Natural killer cell (primary cell): ENCODE results near the gene PLEKHG3. TPM values are rescaled to one million over a fixed set of nuclear protein-coding genes. Genes with fewer than 3 reads are reported as not detected.

Experiments used
- ATAC-seq, 3 donors: fragments of 150-1000 bp in 2 of 3; fragments of 200-7000 bp in 1 of 3; cut with Tn5 transposase; 1 replicate in 1 of 3; 2 replicates in 2 of 3; pipeline ENCODE4 v1.10.0; 2021; ENCODE audit warnings: mild to moderate bottlenecking in 2 of 3, moderate library complexity in 2 of 3
- DNase-seq, 2 donors: peaks; one replicate each; pipeline versions ENCODE4 v3.0.0 to v3.0.0-alpha.2; 2013 to 2021; ENCODE audit warnings: mixed read lengths in 1 of 2
- H3K27ac ChIP-seq: one replicate; pipeline ENCODE4 v1.5.1; 2013; ENCODE audit warnings: mild to moderate bottlenecking, low read length
- H3K27me3 ChIP-seq: one replicate; pipeline ENCODE4 v1.6.1; 2013; ENCODE audit warnings: low read length; ENCODE audit not compliant: control insufficient read depth, insufficient read depth
- H3K36me3 ChIP-seq: one replicate; pipeline ENCODE4 v1.6.1; 2013; ENCODE audit warnings: low read length; ENCODE audit not compliant: control insufficient read depth, insufficient read depth
- H3K4me1 ChIP-seq: one replicate; pipeline ENCODE4 v1.6.1; 2013; ENCODE audit warnings: low read length; ENCODE audit not compliant: control insufficient read depth, insufficient read depth
- H3K4me3 ChIP-seq: one replicate; pipeline ENCODE4 v1.5.1; 2013; ENCODE audit warnings: low read length
- H3K9me3 ChIP-seq: one replicate; pipeline ENCODE4 v1.6.1; 2013; ENCODE audit warnings: low read length; ENCODE audit not compliant: control insufficient read depth, insufficient read depth
- H3K27ac Mint-ChIP-seq, 2 donors: one replicate each; pipeline ENCODE4 v1.8.0; 2022; ENCODE audit warnings: mild to moderate bottlenecking in 2 of 2, mixed read lengths in 2 of 2, moderate library complexity in 1 of 2
- H3K27me3 Mint-ChIP-seq, 2 donors: one replicate each; pipeline ENCODE4 v1.8.0; 2022; ENCODE audit warnings: low read depth in 2 of 2, mixed read lengths in 2 of 2
- H3K36me3 Mint-ChIP-seq: one replicate; pipeline ENCODE4 v1.8.0; 2022; ENCODE audit warnings: mixed read lengths
- H3K4me1 Mint-ChIP-seq, 2 donors: one replicate each; pipeline ENCODE4 v1.8.0; 2022; ENCODE audit warnings: mixed read lengths in 2 of 2
- H3K4me3 Mint-ChIP-seq: one replicate; pipeline ENCODE4 v1.8.0; 2022; ENCODE audit warnings: mild to moderate bottlenecking, moderate library complexity, mixed read lengths
- H3K9me3 Mint-ChIP-seq, 2 donors: one replicate each; pipeline ENCODE4 v1.8.0; 2022; ENCODE audit warnings: mixed read lengths in 2 of 2
- CTCF ChIP-seq: fragments of 200-600 bp; IDR thresholded peaks from one replicate; pipeline ENCODE4 v1.8.0; 2022; ENCODE audit warnings: antibody characterized with exemption
- WGBS: methylation state at CpG from one replicate; pipeline ENCODE4 v1.1.7; 2013; ENCODE audit warnings: missing lambda C conversion rate; ENCODE audit not compliant: insufficient coverage; 5-methylcytosine and 5-hydroxymethylcytosine counted together
- intact Hi-C: fragments of 100-400 bp; cut with micrococcal nuclease; formaldehyde crosslinking; loops from one replicate; pipeline ENCODE4 v1.14.2; 2022
- total RNA-seq, 4 donors: library from RNA; stranded (reverse); fragments of 120-200 nt in 1 of 4; gene quantifications; one replicate each; pipeline versions ENCODE4 v1.2.3 to v1.2.4, GENCODE V29; 2013 to 2022

PLEKHG3 gene
- total RNA-seq, 3 donors from 2014 or later (not counting 1 experiment from before 2014, with no cell fraction given): 184 to 285 (median 225) TPM

GRCh38 chr14:64795921-64796320 lies 91.7 kb downstream of the PLEKHG3 start:
- H3K4me1 Mint-ChIP-seq: no peaks in the 10 kb centered on the region
- no peaks in the 10 kb centered on the region for H3K9me3 Mint-ChIP-seq
- no peak overlapping the region for H3K27ac ChIP-seq
- no peak for TF ChIP-seq CTCF
- no peak overlapping the region for H3K4me3 ChIP-seq
- no peaks in the 10 kb centered on the region for H3K9me3 ChIP-seq
- no peaks in the 10 kb centered on the region for H3K4me1 ChIP-seq
- H3K27ac Mint-ChIP-seq: no peak overlapping the region
- no peak overlapping the region for H3K4me3 Mint-ChIP-seq
- intact Hi-C loops: no loop called here
- 84% methylated on average over 3 of the region's 3 CpGs for WGBS
- ATAC-seq (no peak), DNase-seq (no peak)
- H3K36me3 Mint-ChIP-seq: no peaks in the 10 kb centered on the region
- no peaks in the 10 kb centered on the region for H3K27me3 ChIP-seq
- no peaks in the 10 kb centered on the region for H3K36me3 ChIP-seq
- peaks cover 0 to 2% of the 10 kb centered on the region in 2 donors for H3K27me3 Mint-ChIP-seq

GRCh38 chr14:64796369-64796768 lies 92.1 kb downstream of the PLEKHG3 start:
- Mint-ChIP-seq H3K4me1 (no peaks in the 10 kb centered on the region), H3K27ac (no peak overlapping the region), H3K27me3 (peaks cover 0 to 2% of the 10 kb centered on the region in 2 donors), H3K9me3 (no peaks in the 10 kb centered on the region), H3K4me3 (no peak overlapping the region), H3K36me3 (no peaks in the 10 kb centered on the region)
- H3K4me3 ChIP-seq: no peak overlapping the region
- DNase-seq (no peak), ATAC-seq (no peak)
- H3K4me1 ChIP-seq: no peaks in the 10 kb centered on the region
- H3K9me3 ChIP-seq: no peaks in the 10 kb centered on the region
- intact Hi-C loops: no loop called here
- no peak for TF ChIP-seq CTCF
- H3K27ac ChIP-seq: no peak overlapping the region
- H3K27me3 ChIP-seq: no peaks in the 10 kb centered on the region
- 93% methylated on average over 11 of the region's 11 CpGs for WGBS
- H3K36me3 ChIP-seq: no peaks in the 10 kb centered on the region

- Mint-ChIP-seq H3K4me1 (no peaks in the 10 kb centered on the region), H3K9me3 (no peaks in the 10 kb centered on the region), H3K4me3 (no peak overlapping the region), H3K27ac (no peak overlapping the region), H3K27me3 (peaks cover 0 to 2% of the 10 kb centered on the region in 2 donors), H3K36me3 (no peaks in the 10 kb centered on the region)
- H3K27me3 ChIP-seq: no peaks in the 10 kb centered on the region
- no peak for TF ChIP-seq CTCF
- no peaks in the 10 kb centered on the region for H3K9me3 ChIP-seq
- no peaks in the 10 kb centered on the region for H3K4me1 ChIP-seq
- no peak overlapping the region for H3K27ac ChIP-seq
- no peak for DNase-seq
- H3K36me3 ChIP-seq: no peaks in the 10 kb centered on the region
- intact Hi-C loops: no loop called here
- H3K4me3 ChIP-seq: no peak overlapping the region
- no peak for ATAC-seq
- 96% methylated on average over 10 of the region's 10 CpGs for WGBS
These were observed 95.3 kb downstream of the PLEKHG3 start for GRCh38 chr14:64799555-64799954.

Other genes with a start within 250 kb of the PLEKHG3 start
- gene AKAP5, start 238.9 kb upstream of the PLEKHG3 start, total RNA-seq: 10 to 100 TPM; 11.1 to 16.3 (median 12.0) TPM
- 10 to 100 TPM; 29.7 to 36.7 (median 31.1) TPM for gene ZBTB25, start 200.6 kb upstream of the PLEKHG3 start, total RNA-seq
- 100 to 1,000 TPM; 146 to 166 (median 151) TPM for gene ZBTB1, start 199.7 kb upstream of the PLEKHG3 start, total RNA-seq
- gene HSPA2, start 163.7 kb upstream of the PLEKHG3 start, total RNA-seq: 1 to 10 TPM; 1.1 to 1.5 (median 1.1) TPM
- gene PPP1R36, start 154.5 kb upstream of the PLEKHG3 start, total RNA-seq: 1 to 10 TPM in 2 of 3 donors, under 1 TPM in 1; 0.60 to 1.2 (median 1.0) TPM
- under 1 TPM; 0.07 to 0.59 (median 0.13) TPM for gene SPTB, start 175.5 kb downstream of the PLEKHG3 start, total RNA-seq
- gene CHURC1, start 210.0 kb downstream of the PLEKHG3 start, total RNA-seq: 10 to 100 TPM; 56.1 to 65.5 (median 65.4) TPM
- not detected for gene GPX2, start 238.3 kb downstream of the PLEKHG3 start, total RNA-seq